ENCODE data around the gene PIEZO1.

- no peak for TF ChIP-seq EZH2 (IDR thresholded peaks at IDR 0.05; ENCODE audit: borderline replicate concordance, low read length)
- no peak for TF ChIP-seq CTCF (conservative IDR thresholded peaks at IDR 0.05 in 1 of 2, IDR thresholded peaks at IDR 0.05 in 1 of 2; ENCODE audit: extremely low read depth in 1 of 2, insufficient read depth in 1 of 2, low read depth in 1 of 2, low read length in 2 of 2)
These were observed 97.8 kb downstream of the PIEZO1 start for GRCh38 chr16:88687254-88687576.

Measured in mammary epithelial cell (primary cell).